GM23248 (cell line): Measurements from ENCODE around the gene CANT1. TPM values are rescaled to one million over a fixed set of nuclear protein-coding genes. Genes with fewer than 3 reads are reported as not detected.

Experiments
- DNase-seq: peaks from one replicate; pipeline ENCODE4 v3.0.0-alpha.2; 2015
- H2AFZ ChIP-seq: fragments of 200-600 bp; sonication (generic); 2 replicates; pipeline ENCODE4 v1.6.1; 2016; ENCODE audit warnings: antibody characterized with exemption
- H3F3A ChIP-seq: fragments of 200-600 bp; sonication (generic); 2 replicates; pipeline ENCODE4 v1.6.1; 2016; ENCODE audit warnings: mild to moderate bottlenecking, antibody characterized with exemption, mixed run types; ENCODE audit not compliant: insufficient read depth
- H3K27ac ChIP-seq: fragments of 200-600 bp; sonication (generic); 2 replicates; pipeline ENCODE4 v1.5.1; 2016; ENCODE audit warnings: mild to moderate bottlenecking
- H3K27me3 ChIP-seq: fragments of 200-600 bp; sonication (generic); replicated peaks from 2 replicates; pipeline ENCODE4 v1.6.1; 2016; ENCODE audit warnings: mild to moderate bottlenecking; ENCODE audit not compliant: insufficient read depth
- H3K36me3 ChIP-seq: fragments of 200-600 bp; sonication (generic); 2 replicates; pipeline ENCODE4 v1.6.1; 2016; ENCODE audit warnings: low read depth, mild to moderate bottlenecking
- H3K4me1 ChIP-seq: fragments of 200-600 bp; sonication (generic); 2 replicates; pipeline ENCODE4 v1.6.1; 2016; ENCODE audit warnings: mild to moderate bottlenecking; ENCODE audit not compliant: insufficient read depth
- H3K4me2 ChIP-seq: fragments of 200-600 bp; sonication (generic); one replicate; pipeline ENCODE4 v1.6.1; 2016; ENCODE audit warnings: mild to moderate bottlenecking; ENCODE audit not compliant: unreplicated experiment
- H3K4me3 ChIP-seq: fragments of 200-600 bp; sonication (generic); 2 replicates; pipeline ENCODE4 v1.5.1; 2016; ENCODE audit warnings: mild to moderate bottlenecking
- H3K79me2 ChIP-seq: fragments of 200-600 bp; sonication (generic); 2 replicates; pipeline ENCODE4 v1.6.1; 2016; ENCODE audit warnings: mild to moderate bottlenecking; ENCODE audit not compliant: insufficient read depth
- H3K9ac ChIP-seq: fragments of 200-600 bp; sonication (generic); 2 replicates; pipeline ENCODE4 v1.6.1; 2016; ENCODE audit warnings: mild to moderate bottlenecking
- H3K9me2 ChIP-seq: fragments of 200-600 bp; sonication (generic); 2 replicates; pipeline ENCODE4 v1.6.1; 2016; ENCODE audit warnings: mixed run types, mild to moderate bottlenecking, moderate library complexity; ENCODE audit not compliant: insufficient read depth
- H3K9me3 ChIP-seq: fragments of 200-600 bp; sonication (generic); one replicate; pipeline ENCODE4 v1.6.1; 2017; ENCODE audit warnings: low read depth
- H4K20me1 ChIP-seq: fragments of 200-600 bp; sonication (generic); 2 replicates; pipeline ENCODE4 v1.6.0; 2016; ENCODE audit not compliant: insufficient read depth
- EZH2 ChIP-seq: fragments of 200-600 bp; sonication (generic); IDR thresholded peaks from 2 replicates; pipeline ENCODE4 v1.6.1; 2018; ENCODE audit warnings: antibody characterized with exemption, mild to moderate bottlenecking; ENCODE audit not compliant: insufficient read depth, poor library complexity, severe bottlenecking
- EZH2phosphoT487 ChIP-seq: fragments of 200-600 bp; sonication (generic); IDR thresholded peaks from 2 replicates; pipeline ENCODE4 v1.6.1; 2018; ENCODE audit warnings: antibody characterized with exemption, moderate library complexity, mild to moderate bottlenecking, low read depth; ENCODE audit not compliant: insufficient read depth
- WGBS, 2 experiments: methylation state at CpG; one replicate each; pipeline ENCODE4 v1.1.6; 2015 to 2017; ENCODE audit warnings: low lambda C conversion rate in 2 of 2, low coverage in 1 of 2; ENCODE audit errors: missing lambda C conversion rate in 2 of 2; 5-methylcytosine and 5-hydroxymethylcytosine counted together
- in situ Hi-C: fragments of 300-500 bp; cut with MboI; formaldehyde crosslinking; loops from 2 replicates; pipeline ENCODE4 v1.15.0; 2020
- polyA plus RNA-seq: library from polyadenylated mRNA; unstranded; fragments of >200 nt; fragmentation: Nextera tagmentation; extraction: Ambion mirVana; gene quantifications from 2 replicates; pipeline ENCODE4 v1.2.1, GENCODE V29; 2016
- total RNA-seq: library from RNA; depleted of rRNA; stranded (reverse); fragments of >200 nt; shearing (Covaris generic); gene quantifications from 2 replicates; pipeline ENCODE4 v1.2.3, GENCODE V29; 2014

Gene CANT1
- total and polyA plus RNA-seq, 2 experiments from 2014 or later, result 46.2 to 52.0 TPM

GRCh38 chr17:79014158-79014758, 4.7 kb upstream of the CANT1 start:
- no peak overlapping the region for H3K9ac ChIP-seq
- peaks cover 2% of the 10 kb centered on the region for H3K79me2 ChIP-seq
- no peaks in the 10 kb centered on the region for H3K9me2 ChIP-seq
- peaks cover 3% of the 10 kb centered on the region for H3K9me3 ChIP-seq
- H3K4me3 ChIP-seq, result no peak overlapping the region
- no peak for DNase-seq
- peaks cover 16% of the 10 kb centered on the region; the same call in 1 of the 2 replicates for H3K4me1 ChIP-seq
- H4K20me1 ChIP-seq, result no peaks in the 10 kb centered on the region
- no peak for TF ChIP-seq EZH2phosphoT487
- TF ChIP-seq EZH2, result no peak
- H3K27me3 ChIP-seq, result no peaks in the 10 kb centered on the region
- no peak overlapping the region for H3K4me2 ChIP-seq
- H3K27ac ChIP-seq, result no peak overlapping the region
- no peak overlapping the region for H2AFZ ChIP-seq
- H3F3A ChIP-seq, result 0 out of 2 replicates have a peak, but pooled peaks cover 6% of the 10 kb centered on the region
- no peaks in the 10 kb centered on the region for H3K36me3 ChIP-seq
- in situ Hi-C loops, result no loop called here
- WGBS, 2 experiments, result 70 to 78% methylated on average over 2 of the region's 2 CpGs

GRCh38 chr17:79012563-79013134, 3.1 kb upstream of the CANT1 start:
- no peaks in the 10 kb centered on the region for H3K9me2 ChIP-seq
- no peak overlapping the region for H3K4me2 ChIP-seq
- TF ChIP-seq EZH2phosphoT487 (no peak), EZH2 (no peak)
- H3K9me3 ChIP-seq, result peaks cover 3% of the 10 kb centered on the region
- peaks cover 26% of the 10 kb centered on the region for H3K4me1 ChIP-seq
- H3K79me2 ChIP-seq, result peaks cover 18% of the 10 kb centered on the region
- DNase-seq, result no peak
- H3K27ac ChIP-seq, result no peak overlapping the region
- H3K9ac ChIP-seq, result no peak overlapping the region
- H3F3A ChIP-seq, result 0 out of 2 replicates have a peak, but pooled peaks cover 6% of the 10 kb centered on the region
- H4K20me1 ChIP-seq, result no peaks in the 10 kb centered on the region
- H3K36me3 ChIP-seq, result no peaks in the 10 kb centered on the region
- H3K4me3 ChIP-seq, result no peak overlapping the region
- H3K27me3 ChIP-seq, result no peaks in the 10 kb centered on the region
- in situ Hi-C loops, result no loop called here
- peak overlapping the region; percentile 58; the same call in 1 of the 2 replicates for H2AFZ ChIP-seq
- 63 to 64% methylated on average over 6 of the region's 6 CpGs for WGBS, 2 experiments

- H3K27me3 ChIP-seq, result no peaks in the 10 kb centered on the region
- in situ Hi-C loops, result no loop called here
- no peak for TF ChIP-seq EZH2phosphoT487
- TF ChIP-seq EZH2, result no peak
- H3F3A ChIP-seq, result 0 out of 2 replicates have a peak, but pooled peaks cover 6% of the 10 kb centered on the region
- peaks cover 3% of the 10 kb centered on the region for H3K9me3 ChIP-seq
- H3K9me2 ChIP-seq, result no peaks in the 10 kb centered on the region
- peaks cover 30% of the 10 kb centered on the region for H3K4me1 ChIP-seq
- peak overlapping the region; percentile 58 for H2AFZ ChIP-seq
- H3K4me3 ChIP-seq, result no peak overlapping the region
- no peak overlapping the region for H3K4me2 ChIP-seq
- DNase-seq, result peak; percentile 52
- H3K27ac ChIP-seq, result peak overlapping the region; percentile 22; the same call in 1 of the 2 replicates
- H4K20me1 ChIP-seq, result no peaks in the 10 kb centered on the region
- H3K9ac ChIP-seq, result no peak overlapping the region
- H3K79me2 ChIP-seq, result peaks cover 28% of the 10 kb centered on the region
- WGBS, 2 experiments, result 43 to 44% methylated on average over 5 of the region's 5 CpGs
- peaks cover 2% of the 10 kb centered on the region; the same call in 1 of the 2 replicates for H3K36me3 ChIP-seq
Measured at GRCh38 chr17:79011451-79012147, 2.0 kb upstream of the CANT1 start.

GRCh38 chr17:79010304-79010646, 711 bp upstream of the CANT1 start:
- in situ Hi-C loops, result no loop called here
- 58 to 60% methylated on average over 5 to 7 of the region's 7 CpGs for WGBS, 2 experiments

More at GRCh38 chr17:79010304-79010646, 711 bp upstream of the CANT1 start:
- H3K4me1 ChIP-seq, result peaks cover 30% of the 10 kb centered on the region
- no peak for DNase-seq
- peaks cover 42% of the 10 kb centered on the region for H3K79me2 ChIP-seq
- peaks cover 2% of the 10 kb centered on the region; the same call in 1 of the 2 replicates for H3K36me3 ChIP-seq
- H3K9ac ChIP-seq, result peak overlapping the region; percentile 98
- peak overlapping the region; percentile 94 for H3K4me3 ChIP-seq
- H3K27ac ChIP-seq, result 0 out of 2 replicates have a peak overlapping the region, but pooled peaks have one; percentile 54
- 0 out of 2 replicates have a peak, but pooled peaks cover 6% of the 10 kb centered on the region for H3F3A ChIP-seq
- no peaks in the 10 kb centered on the region for H3K27me3 ChIP-seq
- peaks cover 2% of the 10 kb centered on the region for H3K9me3 ChIP-seq
- H3K9me2 ChIP-seq, result no peaks in the 10 kb centered on the region
- TF ChIP-seq EZH2 (no peak), EZH2phosphoT487 (no peak)
- H4K20me1 ChIP-seq, result no peaks in the 10 kb centered on the region
- peak overlapping the region; percentile 97 for H2AFZ ChIP-seq
- peak overlapping the region; percentile 91 for H3K4me2 ChIP-seq
